Fibroblast of peridontal ligament (primary cell): Measurements from ENCODE around the gene SMARCA1.

ENCODE experiments used
- DNase-seq: peaks from one replicate; pipeline ENCODE4 v3.0.0-alpha.2; 2010; ENCODE audit errors: extremely low read depth

SMARCA1 gene

GRCh38 chrX:129462707-129463106 lies 60.6 kb downstream of the SMARCA1 start:
- DNase-seq = no peak

- no peak for DNase-seq
Measured at GRCh38 chrX:129461801-129462456, 61.4 kb downstream of the SMARCA1 start.

- no peak for DNase-seq
Measured at GRCh38 chrX:129452523-129452922, 70.8 kb downstream of the SMARCA1 start.

GRCh38 chrX:129450123-129450522 lies 73.2 kb downstream of the SMARCA1 start:
- DNase-seq = no peak

- DNase-seq = no peak
Measured at GRCh38 chrX:129449148-129449547, 74.1 kb downstream of the SMARCA1 start.

GRCh38 chrX:129445436-129445835 lies 77.9 kb downstream of the SMARCA1 start:
- DNase-seq = no peak

GRCh38 chrX:129433945-129434344 lies 89.3 kb downstream of the SMARCA1 start:
- DNase-seq = no peak

GRCh38 chrX:129433461-129433860 lies 89.8 kb downstream of the SMARCA1 start:
- DNase-seq = no peak

- DNase-seq = no peak
Measured at GRCh38 chrX:129427267-129427666, 96.0 kb downstream of the SMARCA1 start.

- DNase-seq = no peak
Measured at GRCh38 chrX:129423191-129423590, 100.1 kb downstream of the SMARCA1 start.

GRCh38 chrX:129404670-129405008 lies 118.7 kb downstream of the SMARCA1 start:
- no peak for DNase-seq

- no peak for DNase-seq
Measured at GRCh38 chrX:129403974-129404669, 119.2 kb downstream of the SMARCA1 start.
